GM18499 (cell line): ENCODE data around the gene CPEB3.

Source experiments
- ATAC-seq: cut with Tn5 transposase; IDR thresholded peaks from one replicate; pipeline ENCODE4 v1.9.1; 2021; ENCODE audit warnings: moderate number of reproducible peaks; ENCODE audit not compliant: insufficient read depth, unreplicated experiment

Gene CPEB3

GRCh38 chr10:92268748-92269147 is 22.1 kb downstream of the CPEB3 start:
- no peak for ATAC-seq

GRCh38 chr10:92267343-92267742 is 23.5 kb downstream of the CPEB3 start:
- no peak for ATAC-seq

GRCh38 chr10:92265687-92266258 is 25.1 kb downstream of the CPEB3 start:
- no peak for ATAC-seq

GRCh38 chr10:92264249-92264648 is 26.6 kb downstream of the CPEB3 start:
- ATAC-seq, result no peak

- ATAC-seq, result no peak
These were observed 27.5 kb downstream of the CPEB3 start for GRCh38 chr10:92263396-92263795.

GRCh38 chr10:92248566-92248965 is 42.3 kb downstream of the CPEB3 start:
- no peak for ATAC-seq

- ATAC-seq, result peak; percentile 55
These were observed 46.1 kb downstream of the CPEB3 start for GRCh38 chr10:92244796-92245195.

GRCh38 chr10:92242910-92243671 is 47.8 kb downstream of the CPEB3 start:
- ATAC-seq, result no peak

GRCh38 chr10:92242380-92242779 is 48.5 kb downstream of the CPEB3 start:
- no peak for ATAC-seq

- ATAC-seq, result no peak
These were observed 49.4 kb downstream of the CPEB3 start for GRCh38 chr10:92241501-92241900.

- ATAC-seq, result no peak
These were observed 49.7 kb downstream of the CPEB3 start for GRCh38 chr10:92241158-92241500.

GRCh38 chr10:92240289-92241157 is 50.4 kb downstream of the CPEB3 start:
- no peak for ATAC-seq

- ATAC-seq, result no peak
These were observed 51.1 kb downstream of the CPEB3 start for GRCh38 chr10:92239600-92240288.

- ATAC-seq, result no peak
These were observed 51.7 kb downstream of the CPEB3 start for GRCh38 chr10:92239151-92239599.

- no peak for ATAC-seq
These were observed 52.2 kb downstream of the CPEB3 start for GRCh38 chr10:92238586-92239098.

GRCh38 chr10:92238054-92238585 is 52.8 kb downstream of the CPEB3 start:
- no peak for ATAC-seq

GRCh38 chr10:92231196-92231595 is 59.7 kb downstream of the CPEB3 start:
- ATAC-seq, result no peak

GRCh38 chr10:92222603-92223262 is 68.1 kb downstream of the CPEB3 start:
- ATAC-seq, result no peak

GRCh38 chr10:92219559-92219958 is 71.3 kb downstream of the CPEB3 start:
- no peak for ATAC-seq

- ATAC-seq, result no peak
These were observed 72.3 kb downstream of the CPEB3 start for GRCh38 chr10:92218569-92218968.
